ENCODE results near the gene DNAH17.

DNAH17 gene

GRCh38 chr17:78544881-78545755 lies 32.1 kb downstream of the DNAH17 start:
- DNase-seq = no peak

DNA sequence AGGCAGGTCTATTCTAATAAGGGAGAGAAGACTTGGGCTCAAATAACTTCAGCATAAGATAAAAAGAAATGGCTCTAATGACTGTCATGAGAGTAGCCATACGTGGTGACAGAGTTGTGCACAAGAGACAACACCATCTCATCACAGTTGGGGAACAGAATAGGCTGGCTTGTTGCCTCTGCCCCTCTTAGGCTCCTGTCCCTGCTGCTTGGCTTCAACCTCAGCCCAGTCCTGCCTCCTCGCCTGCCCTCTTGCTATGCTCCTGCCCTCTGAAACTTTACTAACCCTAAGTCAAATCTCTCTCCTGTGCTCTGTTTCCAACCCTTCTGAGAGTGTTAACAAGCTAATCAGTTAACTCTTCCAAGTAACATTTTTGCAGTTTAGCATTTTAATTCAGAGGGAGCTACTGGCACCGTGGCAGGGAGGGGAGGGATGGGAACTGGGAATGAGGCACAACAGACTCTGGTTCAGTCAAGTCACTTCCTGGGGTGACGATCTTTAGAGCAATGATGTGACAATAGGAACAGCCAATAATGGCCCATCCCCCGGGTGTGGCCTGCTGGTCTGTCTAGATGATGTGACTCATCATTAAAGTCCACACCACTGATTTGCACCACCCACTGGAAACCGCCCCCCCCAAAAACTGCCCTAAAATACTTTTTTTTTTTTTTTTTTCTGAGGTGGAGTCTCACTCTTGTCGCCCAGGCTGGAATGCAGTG lies 35.5 kb downstream of the DNAH17 start:
- DNase-seq = no peak

GRCh38 chr17:78539781-78540180 lies 37.4 kb downstream of the DNAH17 start:
- DNase-seq = no peak

- no peak for DNase-seq
These were observed 39.0 kb downstream of the DNAH17 start for GRCh38 chr17:78538033-78538776.

DNA sequence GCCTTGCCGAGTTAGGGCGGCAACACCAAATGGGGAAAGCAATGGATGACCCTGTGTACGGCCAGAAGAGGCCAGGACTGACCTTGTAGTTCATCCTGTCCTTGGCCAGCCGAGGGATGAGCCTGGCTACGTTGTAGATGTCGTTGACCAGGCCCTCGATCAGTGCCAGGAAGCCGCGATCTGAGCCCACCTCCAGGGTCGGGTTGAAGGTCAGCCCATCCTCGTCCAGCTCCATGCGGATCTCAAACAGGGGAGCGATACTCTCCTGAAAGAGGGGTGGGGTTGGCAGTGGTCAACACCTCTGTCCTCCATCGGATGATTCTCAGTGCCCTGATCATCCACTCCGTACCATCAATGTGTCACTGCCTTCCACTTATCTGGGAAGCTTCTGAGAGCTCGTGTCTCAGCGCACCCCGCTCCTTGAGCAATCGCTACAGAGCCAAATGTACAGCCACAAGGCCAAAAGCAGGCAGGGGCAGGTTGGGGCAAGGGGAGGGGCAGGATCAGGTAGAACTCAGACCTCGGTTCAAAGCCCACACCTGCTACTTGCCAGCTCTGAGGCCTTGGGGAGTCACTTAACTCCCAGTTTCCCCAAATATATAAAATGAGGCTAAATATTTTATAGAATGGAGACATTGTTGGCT lies 39.9 kb downstream of the DNAH17 start:
- DNase-seq = no peak

DNA sequence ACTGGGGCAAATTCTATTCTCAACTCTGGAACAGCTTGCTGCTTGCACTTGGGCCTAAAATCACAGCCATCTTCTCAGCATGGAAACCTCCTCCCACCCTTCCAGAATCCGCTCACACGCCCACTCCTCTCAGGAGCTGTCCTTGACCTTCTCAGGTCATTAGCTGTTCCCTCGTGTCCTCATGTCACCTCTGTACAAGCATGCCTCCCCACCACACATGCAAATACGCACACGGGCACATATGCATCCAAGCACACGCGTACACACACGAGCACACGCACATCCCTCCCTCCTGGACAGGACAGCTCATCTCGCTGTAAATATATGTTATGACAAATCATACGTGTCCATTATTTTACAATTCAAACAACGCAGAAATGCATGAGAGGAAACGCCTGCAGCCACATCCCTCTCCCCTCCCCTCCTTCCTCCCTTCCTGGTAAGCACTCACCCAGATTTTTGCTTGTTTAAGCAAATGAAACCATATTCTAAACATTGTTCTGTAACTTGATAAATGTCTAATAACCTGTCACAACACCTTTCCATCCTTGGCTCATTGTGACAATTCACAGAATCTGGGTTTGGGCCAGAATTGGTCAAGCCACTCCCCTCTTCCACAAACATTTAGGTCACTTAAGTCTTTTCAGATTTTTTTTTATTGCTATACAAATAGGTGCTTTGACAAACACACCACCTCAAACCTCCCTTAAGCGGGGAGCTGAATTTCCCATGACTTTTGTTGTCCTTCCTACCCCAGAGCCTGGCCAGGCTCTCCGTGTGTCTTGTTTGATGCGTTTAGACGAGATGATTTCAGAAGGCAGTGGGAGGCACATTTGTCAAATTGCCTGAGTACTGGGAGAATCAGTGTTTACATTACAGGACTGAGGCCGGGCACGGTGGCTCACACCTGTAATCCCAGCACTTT lies 41.7 kb downstream of the DNAH17 start:
- DNase-seq = no peak

GRCh38 chr17:78534492-78535272 lies 42.5 kb downstream of the DNAH17 start:
- no peak for DNase-seq

DNA sequence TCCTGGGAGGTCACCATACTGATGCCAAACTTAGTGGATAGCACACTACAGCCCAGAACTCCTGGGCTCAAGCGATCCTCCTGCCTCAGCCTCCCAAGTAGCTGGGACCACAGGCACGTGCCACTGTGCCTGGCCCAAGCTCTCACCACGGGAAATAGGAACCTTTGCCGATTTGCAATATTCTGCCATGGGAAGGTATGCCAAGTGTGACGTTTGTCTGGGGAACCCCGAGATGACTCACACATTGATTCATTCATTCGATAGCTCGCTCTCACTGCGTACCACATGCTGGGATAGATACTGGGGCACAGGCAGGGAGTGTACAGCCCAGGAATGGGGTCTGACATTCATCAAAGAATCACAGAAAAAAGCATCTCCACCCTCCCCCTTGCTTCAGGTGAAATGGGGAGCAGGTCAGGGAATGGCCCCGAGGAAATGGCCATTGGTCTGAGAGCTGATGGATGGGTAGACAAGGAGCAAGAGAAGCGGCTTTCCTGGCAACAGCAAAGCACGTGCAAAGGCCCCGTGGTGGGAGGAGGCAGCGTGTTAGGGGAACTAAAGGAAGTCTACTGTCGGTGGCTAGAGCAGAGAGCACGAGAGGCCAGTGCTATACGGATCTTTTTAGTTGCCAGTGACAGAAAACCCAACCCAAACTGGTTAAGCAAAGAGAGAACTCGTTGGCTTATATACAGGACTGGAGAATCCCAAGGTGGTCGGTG lies 44.1 kb downstream of the DNAH17 start:
- DNase-seq = no peak

GRCh38 chr17:78532311-78532710 lies 44.9 kb downstream of the DNAH17 start:
- DNase-seq = no peak

- DNase-seq = no peak
These were observed 46.5 kb downstream of the DNAH17 start for GRCh38 chr17:78530675-78531074.

GRCh38 chr17:78529871-78530670 lies 47.1 kb downstream of the DNAH17 start:
- no peak for DNase-seq

- DNase-seq = no peak
These were observed 47.9 kb downstream of the DNAH17 start for GRCh38 chr17:78529251-78529650.

- no peak for DNase-seq
These were observed 48.7 kb downstream of the DNAH17 start for GRCh38 chr17:78528541-78528940.

DNA sequence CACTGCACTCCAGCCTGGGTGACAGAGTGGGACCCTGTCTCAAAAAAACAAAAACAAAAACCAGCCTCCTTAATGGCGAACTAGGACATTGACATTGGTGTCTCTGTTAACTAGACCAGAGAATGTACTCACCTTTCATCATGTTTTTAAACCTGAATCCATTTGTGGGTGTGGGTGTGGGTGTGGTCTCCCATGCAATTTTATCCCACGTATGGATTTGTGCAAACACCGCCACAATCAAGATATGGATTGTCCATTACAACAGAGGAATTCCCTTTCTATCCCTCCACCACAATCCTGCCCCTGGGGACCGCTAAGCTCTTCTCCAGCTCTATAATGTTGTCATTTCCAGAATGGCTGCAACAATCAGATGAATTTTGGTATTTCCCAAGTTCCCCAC lies 49.9 kb downstream of the DNAH17 start:
- DNase-seq = no peak

GRCh38 chr17:78526231-78527025 lies 50.8 kb downstream of the DNAH17 start:
- no peak for DNase-seq

GRCh38 chr17:78525511-78526160 lies 51.6 kb downstream of the DNAH17 start:
- DNase-seq = no peak

DNA sequence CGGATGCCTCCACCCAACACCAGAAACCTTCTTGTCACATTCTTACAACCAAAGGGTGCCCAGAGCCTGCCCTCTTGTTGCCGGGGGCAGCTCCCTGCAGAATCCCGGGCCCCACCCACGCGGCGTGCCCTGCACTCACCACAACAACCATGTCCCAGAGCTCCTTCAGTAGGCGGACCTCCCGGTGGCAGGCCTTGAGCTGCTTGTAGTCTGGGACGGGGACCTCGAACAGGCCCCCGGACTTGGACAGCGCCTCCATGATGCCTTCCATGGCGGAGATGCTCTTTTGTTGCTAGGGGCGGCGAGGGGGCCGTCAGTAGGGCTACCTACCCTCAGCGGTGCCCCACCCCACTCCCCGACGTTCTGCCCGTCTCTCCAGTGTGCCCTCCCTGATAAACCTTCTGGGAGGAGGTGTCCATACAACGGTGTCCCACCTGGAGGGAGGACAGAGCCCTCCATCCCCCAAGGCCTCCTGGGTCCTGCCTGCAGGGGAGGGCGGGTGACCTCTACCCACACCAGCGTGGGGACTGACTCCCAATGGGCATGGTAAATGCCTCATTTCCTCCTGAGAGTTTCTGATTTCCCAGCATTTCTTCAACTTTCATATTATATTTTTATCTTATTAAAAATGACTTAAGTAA lies 52.2 kb downstream of the DNAH17 start:
- DNase-seq = no peak

Data from activated T-cell treated with anti-CD3 and anti-CD28 coated beads, Interleukin-2, amount 50 U/mL, for 1 hour (primary cell).